GM12878 (cell line): Measurements from ENCODE around the gene MCC. TPM values are rescaled to one million over a fixed set of nuclear protein-coding genes. Genes with fewer than 3 reads are reported as not detected.

Experiments used
- ATAC-seq: fragments of 200-7000 bp; cut with Tn5 transposase; 3 replicates; pipeline ENCODE4 v1.9.1; 2020; ENCODE audit warnings: mild to moderate bottlenecking, moderate library complexity
- BruUV-seq: library from RNA; stranded (reverse); fragments of 400-500 nt; replicated peaks from 2 replicates; lab custom pipeline; 2021; lab: Mats Ljungman, UMichigan
- CTCF ChIA-PET: fragments of 300-600 bp; sonication (Branson Sonifier 250); formaldehyde crosslinking; extraction: SDS; loops from one replicate; lab custom pipeline; 2021; ENCODE audit warnings: inconsistent platforms; lab: Yijun Ruan, JAX
- POLR2A ChIA-PET: fragments of 350-600 bp; formaldehyde crosslinking; extraction: SDS; loops from one replicate; lab custom pipeline; 2021; ENCODE audit warnings: inconsistent platforms; lab: Charles Lee
- RAD21 ChIA-PET: fragments of 300-600 bp; sonication (Branson Sonifier 250); formaldehyde crosslinking; loops from one replicate; lab custom pipeline; 2023; ENCODE audit warnings: antibody characterized with exemption; ENCODE audit not compliant: unreplicated experiment; lab: Charles Lee
- SMC1A ChIA-PET: fragments of 300-600 bp; sonication (Branson Sonifier 250); formaldehyde crosslinking; loops from one replicate; lab custom pipeline; 2023; ENCODE audit not compliant: unreplicated experiment, uncharacterized antibody; lab: Charles Lee
- DNase-seq: peaks from one replicate; pipeline ENCODE4 v3.0.0-alpha.2; 2011; ENCODE audit warnings: low read depth, low spot score
- FAIRE-seq: peaks from 3 replicates; lab custom pipeline; 2011; peaks lifted over from hg19 to GRCh38; lab: Jason Lieb, UNC
- H2AFZ ChIP-seq: 2 replicates; pipeline ENCODE4 v1.6.0; 2011; ENCODE audit warnings: low read depth, low read length, control low read depth; ENCODE audit not compliant: control insufficient read depth
- H3K27ac ChIP-seq: 2 replicates; pipeline ENCODE4 v1.5.1; 2011; ENCODE audit warnings: control low read depth; ENCODE audit not compliant: control insufficient read depth, insufficient read depth
- H3K27me3 ChIP-seq, 2 experiments: replicated peaks in 1 of 2; 2 replicates each; pipeline versions ENCODE4 v1.6.0 to v1.6.1; 2011; ENCODE audit warnings: low read length in 1 of 2; ENCODE audit not compliant: control insufficient read depth in 2 of 2, insufficient read depth in 2 of 2
- H3K36me3 ChIP-seq, 2 experiments: 2 replicates each; pipeline ENCODE4 v1.5.1; 2011; ENCODE audit warnings: low read length in 1 of 2; ENCODE audit not compliant: control insufficient read depth in 2 of 2, insufficient read depth in 2 of 2
- H3K4me1 ChIP-seq: 2 replicates; pipeline ENCODE4 v1.6.1; 2011; ENCODE audit warnings: mild to moderate bottlenecking, low read length, moderate library complexity, mixed read lengths; ENCODE audit not compliant: control insufficient read depth, insufficient read depth
- H3K4me2 ChIP-seq: 2 replicates; pipeline ENCODE4 v1.6.0; 2011; ENCODE audit warnings: control low read depth; ENCODE audit not compliant: control insufficient read depth, insufficient read depth
- H3K4me3 ChIP-seq: fragments of 200-600 bp; sonication (generic); 2 replicates; pipeline ENCODE4 v1.5.1; 2016
- H3K79me2 ChIP-seq: 2 replicates; pipeline ENCODE4 v1.6.0; 2011; ENCODE audit warnings: low read length; ENCODE audit not compliant: control insufficient read depth, insufficient read depth
- H3K9ac ChIP-seq: 2 replicates; pipeline ENCODE4 v1.8.0; 2011; ENCODE audit warnings: low read length, control low read depth, mixed read lengths; ENCODE audit not compliant: control insufficient read depth, insufficient read depth
- H3K9me3 ChIP-seq: replicated peaks from 3 replicates; pipeline ENCODE4 v1.5.1; 2011; ENCODE audit warnings: mild to moderate bottlenecking, low read length; ENCODE audit not compliant: control insufficient read depth, insufficient read depth
- H4K20me1 ChIP-seq: 2 replicates; pipeline ENCODE4 v1.6.0; 2011; ENCODE audit not compliant: control insufficient read depth, insufficient read depth
- GABPA ChIP-seq: IDR thresholded peaks from 2 replicates; pipeline ENCODE4 v1.6.1; 2014; ENCODE audit warnings: antibody characterized with exemption, low read depth, mild to moderate bottlenecking, inconsistent platforms
- IKZF2 ChIP-seq, 2 experiments: fragments of 450-650 bp; IDR thresholded peaks; 2 replicates each; pipeline ENCODE4 v1.6.1; 2017; ENCODE audit warnings: mild to moderate bottlenecking in 2 of 2, moderate library complexity in 2 of 2
- POLR2A ChIP-seq: IDR thresholded peaks from 2 replicates; pipeline ENCODE4 v1.6.1; 2011; ENCODE audit warnings: low read depth, mild to moderate bottlenecking, low read length
- SIX5 ChIP-seq: IDR thresholded peaks from 2 replicates; pipeline ENCODE4 v1.6.1; 2011; ENCODE audit warnings: mild to moderate bottlenecking, low read depth, low read length, moderate library complexity; ENCODE audit not compliant: severe bottlenecking
- ZNF384 ChIP-seq: IDR thresholded peaks from 2 replicates; pipeline ENCODE4 v1.6.1; 2012; ENCODE audit warnings: low read depth, mild to moderate bottlenecking, low read length, improper control_type of control experiment, borderline replicate concordance
- WGBS: methylation state at CpG from one replicate; pipeline ENCODE4 v1.1.6; 2016; ENCODE audit warnings: low lambda C conversion rate; ENCODE audit not compliant: insufficient replicate concordance, insufficient coverage; ENCODE audit errors: missing lambda C conversion rate; 5-methylcytosine and 5-hydroxymethylcytosine counted together
- in situ Hi-C: fragments of 300-500 bp; cut with MboI; formaldehyde crosslinking; loops from 9 replicates; pipeline ENCODE4 v1.14.3; 2018; ENCODE audit warnings: mixed read lengths
- intact Hi-C: fragments of 100-400 bp; cut with micrococcal nuclease; formaldehyde crosslinking; loops from one replicate; pipeline ENCODE4 v1.14.2; 2022; ENCODE audit not compliant: unreplicated experiment
- polyA plus RNA-seq, 11 experiments: library from polyadenylated mRNA; depleted of rRNA in 4 of 11; unstranded in 6 of 11; stranded (reverse) in 5 of 11; fragments of >200 nt; fragmentation: Nextera tagmentation in 4 of 11; fragmentation: Illumina TruSeq in 1 of 11; extraction: Ambion mirVana in 4 of 11; extraction: Trizol in 1 of 11; gene quantifications; 1 replicate in 1 of 11; 2 replicates in 10 of 11; pipeline versions ENCODE4 v1.2.1 to v1.2.3, GENCODE V29; 2011 to 2016; ENCODE audit warnings: inconsistent platforms in 2 of 11, missing spikeins in 2 of 11, low read depth in 1 of 11
- total RNA-seq, 4 experiments: library from RNA; depleted of rRNA in 3 of 4; stranded (reverse); fragments of >200 nt in 3 of 4; fragmentation: Illumina TruSeq in 1 of 4; extraction: Trizol in 1 of 4; gene quantifications; 2 replicates each; pipeline versions ENCODE4 v1.2.1 to v1.2.3, GENCODE V29; 2013 to 2021
- TF ChIP-seq, protein P1 (sequence below): IDR thresholded peaks from 2 replicates; pipeline ENCODE4 v1.6.1; 2012; ENCODE audit warnings: low read depth, low read length, improper control_type of control experiment

MCC gene
- total and polyA plus RNA-seq, 10 of the 15 experiments (the other 5 are each of a cell fraction or from before 2014, with no cell fraction given): 0.03 to 0.86 (median 0.16) TPM

GRCh38 chr5:113182658-113183344, 305.5 kb downstream of the MCC start:
- in situ Hi-C loops: no loop called here
- DNase-seq: no peak
- no TSS peak for BruUV-seq
- H3K4me3 ChIP-seq: no peak overlapping the region
- POLR2A ChIA-PET: no interaction called here
- 51% methylated on average over 11 of the region's 11 CpGs for WGBS
- H2AFZ ChIP-seq: no peak overlapping the region
- CTCF ChIA-PET: interaction anchor here (0.6 to 1.1 kb wide), 3 partner anchors 9 to 128 kb away, joined by 3 read pairs; no protein-coding TSS in a partner anchor
- no peak overlapping the region for H3K9ac ChIP-seq
- no peak for FAIRE-seq
- no peaks in the 10 kb centered on the region for H3K79me2 ChIP-seq
- no peaks in the 10 kb centered on the region for H3K36me3 ChIP-seq
- no peaks in the 10 kb centered on the region for H3K4me1 ChIP-seq
- no peaks in the 10 kb centered on the region; a peak in 2 of 4 replicates for H3K27me3 ChIP-seq
- ATAC-seq: no peak
- RAD21 ChIA-PET: no interaction called here
- SMC1A ChIA-PET: no interaction called here
- no peaks in the 10 kb centered on the region for H3K9me3 ChIP-seq
- H3K27ac ChIP-seq: no peak overlapping the region
- TF ChIP-seq SIX5: no peak
- no peak for TF ChIP-seq ZNF384
- TF ChIP-seq, protein P1, sequence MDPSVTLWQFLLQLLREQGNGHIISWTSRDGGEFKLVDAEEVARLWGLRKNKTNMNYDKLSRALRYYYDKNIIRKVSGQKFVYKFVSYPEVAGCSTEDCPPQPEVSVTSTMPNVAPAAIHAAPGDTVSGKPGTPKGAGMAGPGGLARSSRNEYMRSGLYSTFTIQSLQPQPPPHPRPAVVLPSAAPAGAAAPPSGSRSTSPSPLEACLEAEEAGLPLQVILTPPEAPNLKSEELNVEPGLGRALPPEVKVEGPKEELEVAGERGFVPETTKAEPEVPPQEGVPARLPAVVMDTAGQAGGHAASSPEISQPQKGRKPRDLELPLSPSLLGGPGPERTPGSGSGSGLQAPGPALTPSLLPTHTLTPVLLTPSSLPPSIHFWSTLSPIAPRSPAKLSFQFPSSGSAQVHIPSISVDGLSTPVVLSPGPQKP: no peak
- TF ChIP-seq GABPA: no peak
- TF ChIP-seq IKZF2 (IDR thresholded peaks at IDR 0.05): no peak
- no peak for TF ChIP-seq POLR2A
- TF ChIP-seq, all 136 proteins: peak for 0
- Histone ChIP-seq H3K4me2 (no peak overlapping the region), H4K20me1 (no peaks in the 10 kb centered on the region)
- intact Hi-C loops: no loop called here
